HepG2 (cell line): ENCODE results near the gene PVR. TPM values are rescaled to one million over a fixed set of nuclear protein-coding genes. Genes with fewer than 3 reads are reported as not detected.
A peak's percentile ranks its signal among the peaks of the same experiment; 100 is the strongest.

Source experiments
- HOXA7 ChIP-seq: sonication (generic); formaldehyde crosslinking; IDR thresholded peaks from 2 replicates; pipeline ENCODE4 v1.8.1; 2022; ENCODE audit warnings: mild to moderate bottlenecking, missing genetic modification reagents, moderate library complexity
- HOXD1 ChIP-seq: sonication (generic); formaldehyde crosslinking; IDR thresholded peaks from 2 replicates; pipeline ENCODE4 v1.5.0; 2020; ENCODE audit warnings: missing genetic modification reagents
- KLF16 ChIP-seq, 2 experiments: sonication (generic) in 1 of 2; formaldehyde crosslinking in 1 of 2; IDR thresholded peaks; 2 replicates each; pipeline versions ENCODE4 v1.6.1 to v1.8.0; 2016 to 2023; ENCODE audit warnings: missing genetic modification reagents in 2 of 2, missing compliant biosample characterization in 1 of 2
- MTA1 ChIP-seq: sonication (generic); formaldehyde crosslinking; IDR thresholded peaks from 2 replicates; pipeline ENCODE4 v1.4.0; 2020; ENCODE audit warnings: missing genetic modification reagents, mild to moderate bottlenecking, borderline replicate concordance
- NCOA1 ChIP-seq: sonication (generic); formaldehyde crosslinking; IDR thresholded peaks from 2 replicates; pipeline ENCODE4 v1.9.0; 2021; ENCODE audit warnings: missing genetic modification reagents
- NFIB ChIP-seq: sonication (generic); formaldehyde crosslinking; IDR thresholded peaks from 2 replicates; pipeline ENCODE4 v1.9.0; 2021; ENCODE audit warnings: missing genetic modification reagents, mild to moderate bottlenecking, borderline replicate concordance
- RXRB ChIP-seq: IDR thresholded peaks from 2 replicates; pipeline ENCODE4 v1.6.1; 2016; ENCODE audit warnings: borderline replicate concordance, missing genetic modification reagents, missing compliant biosample characterization
- SMAD9 ChIP-seq: sonication (generic); formaldehyde crosslinking; IDR thresholded peaks from 2 replicates; pipeline ENCODE4 v1.5.1; 2020; ENCODE audit warnings: mild to moderate bottlenecking, missing genetic modification reagents
- TCF7L2 ChIP-seq: IDR thresholded peaks from 2 replicates; pipeline ENCODE4 v1.6.1; 2011; ENCODE audit warnings: mild to moderate bottlenecking, low read depth, low read length, moderate library complexity
- XRCC5 ChIP-seq: fragments of 200-400 bp; formaldehyde crosslinking; optimal IDR thresholded peaks from 2 replicates; pipeline ENCODE3; 2017; ENCODE audit warnings: mild to moderate bottlenecking, low read length
- ZNF180 ChIP-seq: sonication (generic); formaldehyde crosslinking; IDR thresholded peaks from 2 replicates; pipeline ENCODE4 v1.4.0; 2020; ENCODE audit warnings: low read depth, missing genetic modification reagents, borderline replicate concordance
- ZNF251 ChIP-seq: sonication (generic); formaldehyde crosslinking; IDR thresholded peaks from 2 replicates; pipeline ENCODE4 v1.9.0; 2021; ENCODE audit warnings: mild to moderate bottlenecking, missing genetic modification reagents
- ZNF264 ChIP-seq: sonication (generic); formaldehyde crosslinking; IDR thresholded peaks from 2 replicates; pipeline ENCODE4 v1.4.0; 2020; ENCODE audit warnings: missing genetic modification reagents
- ZNF335 ChIP-seq: sonication (generic); formaldehyde crosslinking; IDR thresholded peaks from 2 replicates; pipeline ENCODE4 v1.4.0; 2020; ENCODE audit warnings: missing genetic modification reagents
- ZNF343 ChIP-seq: sonication (generic); formaldehyde crosslinking; IDR thresholded peaks from 2 replicates; pipeline ENCODE4 v1.4.0; 2020; ENCODE audit warnings: mild to moderate bottlenecking, missing genetic modification reagents
- ZNF431 ChIP-seq: sonication (generic); formaldehyde crosslinking; IDR thresholded peaks from 2 replicates; pipeline ENCODE4 v1.9.0; 2022; ENCODE audit warnings: missing genetic modification reagents, low read depth, mild to moderate bottlenecking, borderline replicate concordance
- ZNF44 ChIP-seq: sonication (generic); formaldehyde crosslinking; IDR thresholded peaks from 2 replicates; pipeline ENCODE4 v1.5.1; 2020; ENCODE audit warnings: mild to moderate bottlenecking, missing genetic modification reagents
- ZNF556 ChIP-seq: sonication (generic); formaldehyde crosslinking; IDR thresholded peaks from 2 replicates; pipeline ENCODE4 v1.4.0; 2020; ENCODE audit warnings: mild to moderate bottlenecking, missing genetic modification reagents, borderline replicate concordance
- ZNF563 ChIP-seq: sonication (generic); formaldehyde crosslinking; IDR thresholded peaks from 2 replicates; pipeline ENCODE4 v1.8.0; 2022; ENCODE audit warnings: mild to moderate bottlenecking, moderate library complexity, missing genetic modification reagents
- ZNF703 ChIP-seq: sonication (generic); formaldehyde crosslinking; IDR thresholded peaks from 2 replicates; pipeline ENCODE4 v1.5.1; 2020; ENCODE audit warnings: missing genetic modification reagents, mild to moderate bottlenecking, moderate library complexity, borderline replicate concordance
- ZNF83 ChIP-seq: sonication (generic); formaldehyde crosslinking; IDR thresholded peaks from 2 replicates; pipeline ENCODE4 v1.4.0; 2020; ENCODE audit warnings: missing genetic modification reagents, mild to moderate bottlenecking, borderline replicate concordance
- polyA plus RNA-seq, 8 experiments: library from polyadenylated mRNA; depleted of rRNA in 3 of 8; stranded (reverse) in 7 of 8; unstranded in 1 of 8; fragments of >200 nt; fragmentation: Illumina TruSeq in 4 of 8; extraction: Trizol in 4 of 8; gene quantifications; 2 replicates each; pipeline versions ENCODE4 v1.2.1 to v1.2.3, GENCODE V29; 2011 to 2016; ENCODE audit warnings: low read depth in 4 of 8, missing spikeins in 1 of 8, mixed read lengths in 1 of 8; ENCODE audit not compliant: insufficient read depth in 1 of 8
- total RNA-seq, 5 experiments: library from RNA; depleted of rRNA; stranded (reverse); fragments of >200 nt; fragmentation: Illumina TruSeq; extraction: Trizol; gene quantifications; 2 replicates each; pipeline ENCODE4 v1.2.3, GENCODE V29; 2016; ENCODE audit warnings: low read depth in 1 of 5
- TF ChIP-seq, protein P1 (sequence below): sonication (generic); formaldehyde crosslinking; IDR thresholded peaks from 2 replicates; pipeline ENCODE4 v1.5.1; 2020; ENCODE audit warnings: mild to moderate bottlenecking, missing genetic modification reagents, borderline replicate concordance
- TF ChIP-seq, protein P2 (sequence below): sonication (generic); formaldehyde crosslinking; IDR thresholded peaks from 2 replicates; pipeline ENCODE4 v1.8.0; 2023; ENCODE audit warnings: mild to moderate bottlenecking, missing genetic modification reagents

The PVR gene
- total and polyA plus RNA-seq, 2 of the 13 experiments (the other 11 are each of a cell fraction or from before 2014, with no cell fraction given), result 43.4 to 46.6 TPM

GRCh38 chr19:44613295-44614178 lies 30.2 kb upstream of the PVR start, which contains the start of gene IGSF23 (continued):
- TF ChIP-seq HOXD1 (CRISPR knock-in tag), result no peak
- no peak for TF ChIP-seq ZNF180
- TF ChIP-seq, protein P1, sequence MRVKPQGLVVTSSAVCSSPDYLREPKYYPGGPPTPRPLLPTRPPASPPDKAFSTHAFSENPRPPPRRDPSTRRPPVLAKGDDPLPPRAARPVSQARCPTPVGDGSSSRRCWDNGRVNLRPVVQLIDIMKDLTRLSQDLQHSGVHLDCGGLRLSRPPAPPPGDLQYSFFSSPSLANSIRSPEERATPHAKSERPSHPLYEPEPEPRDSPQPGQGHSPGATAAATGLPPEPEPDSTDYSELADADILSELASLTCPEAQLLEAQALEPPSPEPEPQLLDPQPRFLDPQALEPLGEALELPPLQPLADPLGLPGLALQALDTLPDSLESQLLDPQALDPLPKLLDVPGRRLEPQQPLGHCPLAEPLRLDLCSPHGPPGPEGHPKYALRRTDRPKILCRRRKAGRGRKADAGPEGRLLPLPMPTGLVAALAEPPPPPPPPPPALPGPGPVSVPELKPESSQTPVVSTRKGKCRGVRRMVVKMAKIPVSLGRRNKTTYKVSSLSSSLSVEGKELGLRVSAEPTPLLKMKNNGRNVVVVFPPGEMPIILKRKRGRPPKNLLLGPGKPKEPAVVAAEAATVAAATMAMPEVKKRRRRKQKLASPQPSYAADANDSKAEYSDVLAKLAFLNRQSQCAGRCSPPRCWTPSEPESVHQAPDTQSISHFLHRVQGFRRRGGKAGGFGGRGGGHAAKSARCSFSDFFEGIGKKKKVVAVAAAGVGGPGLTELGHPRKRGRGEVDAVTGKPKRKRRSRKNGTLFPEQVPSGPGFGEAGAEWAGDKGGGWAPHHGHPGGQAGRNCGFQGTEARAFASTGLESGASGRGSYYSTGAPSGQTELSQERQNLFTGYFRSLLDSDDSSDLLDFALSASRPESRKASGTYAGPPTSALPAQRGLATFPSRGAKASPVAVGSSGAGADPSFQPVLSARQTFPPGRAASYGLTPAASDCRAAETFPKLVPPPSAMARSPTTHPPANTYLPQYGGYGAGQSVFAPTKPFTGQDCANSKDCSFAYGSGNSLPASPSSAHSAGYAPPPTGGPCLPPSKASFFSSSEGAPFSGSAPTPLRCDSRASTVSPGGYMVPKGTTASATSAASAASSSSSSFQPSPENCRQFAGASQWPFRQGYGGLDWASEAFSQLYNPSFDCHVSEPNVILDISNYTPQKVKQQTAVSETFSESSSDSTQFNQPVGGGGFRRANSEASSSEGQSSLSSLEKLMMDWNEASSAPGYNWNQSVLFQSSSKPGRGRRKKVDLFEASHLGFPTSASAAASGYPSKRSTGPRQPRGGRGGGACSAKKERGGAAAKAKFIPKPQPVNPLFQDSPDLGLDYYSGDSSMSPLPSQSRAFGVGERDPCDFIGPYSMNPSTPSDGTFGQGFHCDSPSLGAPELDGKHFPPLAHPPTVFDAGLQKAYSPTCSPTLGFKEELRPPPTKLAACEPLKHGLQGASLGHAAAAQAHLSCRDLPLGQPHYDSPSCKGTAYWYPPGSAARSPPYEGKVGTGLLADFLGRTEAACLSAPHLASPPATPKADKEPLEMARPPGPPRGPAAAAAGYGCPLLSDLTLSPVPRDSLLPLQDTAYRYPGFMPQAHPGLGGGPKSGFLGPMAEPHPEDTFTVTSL (CRISPR knock-in tag), result 0 out of 2 replicates have a peak, but pooled peaks have one; percentile 17
- TF ChIP-seq ZNF251 (CRISPR knock-in tag), result 0 out of 2 replicates have a peak, but pooled peaks have one; percentile 29
- no peak for TF ChIP-seq ZNF44
- peak in 1 of 2 experiments; percentile 59; a peak in 1 of 4 replicates for TF ChIP-seq KLF16 (CRISPR knock-in tag; IDR thresholded peaks at IDR 0.05)
- TF ChIP-seq ZNF556 (CRISPR knock-in tag), result peak; percentile 48; the same call in 1 of the 2 replicates
- no peak for TF ChIP-seq XRCC5
- TF ChIP-seq ZNF264 (CRISPR knock-in tag), result peak; percentile 83; the same call in 1 of the 2 replicates
- no peak; the same call in 1 of the 2 replicates for TF ChIP-seq ZNF83 (CRISPR knock-in tag)
- TF ChIP-seq ZNF343 (CRISPR knock-in tag), result 0 out of 2 replicates have a peak, but pooled peaks have one; percentile 60
- peak; percentile 84 for TF ChIP-seq RXRB (CRISPR knock-in tag)
- TF ChIP-seq SMAD9 (CRISPR knock-in tag), result no peak
- TF ChIP-seq MTA1 (CRISPR knock-in tag), result peak; percentile 89
- TF ChIP-seq ZNF703 (CRISPR knock-in tag), result no peak
- no peak for TF ChIP-seq NCOA1 (CRISPR knock-in tag)
- TF ChIP-seq, protein P2, sequence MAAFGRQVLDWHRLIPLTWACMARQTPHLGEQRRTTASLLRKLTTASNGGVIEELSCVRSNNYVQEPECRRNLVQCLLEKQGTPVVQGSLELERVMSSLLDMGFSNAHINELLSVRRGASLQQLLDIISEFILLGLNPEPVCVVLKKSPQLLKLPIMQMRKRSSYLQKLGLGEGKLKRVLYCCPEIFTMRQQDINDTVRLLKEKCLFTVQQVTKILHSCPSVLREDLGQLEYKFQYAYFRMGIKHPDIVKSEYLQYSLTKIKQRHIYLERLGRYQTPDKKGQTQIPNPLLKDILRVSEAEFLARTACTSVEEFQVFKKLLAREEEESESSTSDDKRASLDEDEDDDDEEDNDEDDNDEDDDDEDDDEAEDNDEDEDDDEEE, result peak; percentile 84; the same call in 1 of the 2 replicates
- TF ChIP-seq ZNF431, result no peak
- TF ChIP-seq HOXA7, result no peak
- TF ChIP-seq NFIB (CRISPR knock-in tag), result no peak
- TF ChIP-seq ZNF335 (CRISPR knock-in tag), result peak; percentile 19; the same call in 1 of the 2 replicates
- TF ChIP-seq TCF7L2, result no peak; the same call in 1 of the 2 replicates
- 0 out of 2 replicates have a peak, but pooled peaks have one; percentile 17 for TF ChIP-seq ZNF563 (CRISPR knock-in tag)
